ENCODE data around the gene TSPAN15. TPM values are rescaled to one million over a fixed set of nuclear protein-coding genes. Genes with fewer than 3 reads are reported as not detected.

TSPAN15 gene
- total and polyA plus RNA-seq, 2 experiments from 2014 or later, result 6.6 to 10.1 TPM

DNA sequence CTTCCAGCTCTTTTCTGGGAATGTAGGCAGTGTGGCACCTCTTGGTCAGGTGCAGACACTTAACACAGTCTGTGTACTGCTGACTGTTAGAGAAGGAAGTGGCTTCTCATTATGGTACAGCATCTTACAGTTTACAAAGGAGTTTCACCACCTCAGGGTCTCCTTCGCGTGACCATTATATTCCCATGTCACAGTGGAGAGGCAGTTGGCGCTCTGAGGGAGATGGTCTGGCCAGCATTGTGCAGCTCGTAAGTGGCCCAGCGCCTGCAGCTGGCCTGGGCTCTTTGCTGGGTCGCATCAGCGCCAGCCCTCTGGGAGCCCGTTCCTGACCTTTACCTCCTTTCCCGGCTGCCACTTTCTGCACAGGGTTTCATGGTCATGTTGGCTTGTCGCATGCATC, 15.4 kb downstream of the TSPAN15 start:
- Histone ChIP-seq H3F3A (replicated peaks; ENCODE audit: low read depth) (no peaks in the 10 kb centered on the region), H3K4me2 (no peak overlapping the region), H3K4me1 (ENCODE audit: insufficient read depth) (peaks cover 13% of the 10 kb centered on the region), H4K20me1 (replicated peaks; ENCODE audit: insufficient read depth) (no peaks in the 10 kb centered on the region), H3K9me2 (ENCODE audit: insufficient read depth) (no peaks in the 10 kb centered on the region), H3K79me2 (replicated peaks; ENCODE audit: insufficient read depth) (no peaks in the 10 kb centered on the region), H2AFZ (no peak overlapping the region), H3K27ac (ENCODE audit: low read depth) (no peak overlapping the region), H3K36me3 (ENCODE audit: insufficient read depth) (no peaks in the 10 kb centered on the region), H3K4me3 (no peak overlapping the region), H3K27me3 (ENCODE audit: insufficient read depth) (no peaks in the 10 kb centered on the region)
- H3K27me3 Mint-ChIP-seq (ENCODE audit: insufficient read depth, low read depth, poor library complexity), result peaks cover 6% of the 10 kb centered on the region
- H3K9me3 Mint-ChIP-seq, result no peaks in the 10 kb centered on the region
- DNase-seq (ENCODE audit: low spot score), result no peak
- H3K27ac Mint-ChIP-seq, result no peak overlapping the region
- no peak for TF ChIP-seq ZNF114 (CRISPR knock-in tag; IDR thresholded peaks at IDR 0.05)
- TF ChIP-seq, protein P1, sequence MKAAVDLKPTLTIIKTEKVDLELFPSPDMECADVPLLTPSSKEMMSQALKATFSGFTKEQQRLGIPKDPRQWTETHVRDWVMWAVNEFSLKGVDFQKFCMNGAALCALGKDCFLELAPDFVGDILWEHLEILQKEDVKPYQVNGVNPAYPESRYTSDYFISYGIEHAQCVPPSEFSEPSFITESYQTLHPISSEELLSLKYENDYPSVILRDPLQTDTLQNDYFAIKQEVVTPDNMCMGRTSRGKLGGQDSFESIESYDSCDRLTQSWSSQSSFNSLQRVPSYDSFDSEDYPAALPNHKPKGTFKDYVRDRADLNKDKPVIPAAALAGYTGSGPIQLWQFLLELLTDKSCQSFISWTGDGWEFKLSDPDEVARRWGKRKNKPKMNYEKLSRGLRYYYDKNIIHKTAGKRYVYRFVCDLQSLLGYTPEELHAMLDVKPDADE (IDR thresholded peaks at IDR 0.05), result no peak
- TF ChIP-seq JUNB (IDR thresholded peaks at IDR 0.05; ENCODE audit: unreplicated experiment), result no peak
- no peak for TF ChIP-seq ZNF331 (CRISPR knock-in tag; IDR thresholded peaks at IDR 0.05; ENCODE audit: low read depth)
- no peak for TF ChIP-seq EZH2 (IDR thresholded peaks at IDR 0.05; ENCODE audit: low read depth, unreplicated experiment)
- TF ChIP-seq ZNF462 (CRISPR knock-in tag; IDR thresholded peaks at IDR 0.05), result no peak
- no peak for TF ChIP-seq NANOG (IDR thresholded peaks at IDR 0.05; ENCODE audit: borderline replicate concordance)
- TF ChIP-seq POLR2AphosphoS5 (IDR thresholded peaks at IDR 0.05; ENCODE audit: low read depth), result no peak
- no peak for TF ChIP-seq CREB1 (CRISPR knock-in tag; IDR thresholded peaks at IDR 0.05; ENCODE audit: low read depth)
- no peak for TF ChIP-seq STAT1 (IDR thresholded peaks at IDR 0.05; ENCODE audit: unreplicated experiment)
- TF ChIP-seq EZH2phosphoT487 (IDR thresholded peaks at IDR 0.05; ENCODE audit: unreplicated experiment), result no peak
- TF ChIP-seq, protein P2, sequence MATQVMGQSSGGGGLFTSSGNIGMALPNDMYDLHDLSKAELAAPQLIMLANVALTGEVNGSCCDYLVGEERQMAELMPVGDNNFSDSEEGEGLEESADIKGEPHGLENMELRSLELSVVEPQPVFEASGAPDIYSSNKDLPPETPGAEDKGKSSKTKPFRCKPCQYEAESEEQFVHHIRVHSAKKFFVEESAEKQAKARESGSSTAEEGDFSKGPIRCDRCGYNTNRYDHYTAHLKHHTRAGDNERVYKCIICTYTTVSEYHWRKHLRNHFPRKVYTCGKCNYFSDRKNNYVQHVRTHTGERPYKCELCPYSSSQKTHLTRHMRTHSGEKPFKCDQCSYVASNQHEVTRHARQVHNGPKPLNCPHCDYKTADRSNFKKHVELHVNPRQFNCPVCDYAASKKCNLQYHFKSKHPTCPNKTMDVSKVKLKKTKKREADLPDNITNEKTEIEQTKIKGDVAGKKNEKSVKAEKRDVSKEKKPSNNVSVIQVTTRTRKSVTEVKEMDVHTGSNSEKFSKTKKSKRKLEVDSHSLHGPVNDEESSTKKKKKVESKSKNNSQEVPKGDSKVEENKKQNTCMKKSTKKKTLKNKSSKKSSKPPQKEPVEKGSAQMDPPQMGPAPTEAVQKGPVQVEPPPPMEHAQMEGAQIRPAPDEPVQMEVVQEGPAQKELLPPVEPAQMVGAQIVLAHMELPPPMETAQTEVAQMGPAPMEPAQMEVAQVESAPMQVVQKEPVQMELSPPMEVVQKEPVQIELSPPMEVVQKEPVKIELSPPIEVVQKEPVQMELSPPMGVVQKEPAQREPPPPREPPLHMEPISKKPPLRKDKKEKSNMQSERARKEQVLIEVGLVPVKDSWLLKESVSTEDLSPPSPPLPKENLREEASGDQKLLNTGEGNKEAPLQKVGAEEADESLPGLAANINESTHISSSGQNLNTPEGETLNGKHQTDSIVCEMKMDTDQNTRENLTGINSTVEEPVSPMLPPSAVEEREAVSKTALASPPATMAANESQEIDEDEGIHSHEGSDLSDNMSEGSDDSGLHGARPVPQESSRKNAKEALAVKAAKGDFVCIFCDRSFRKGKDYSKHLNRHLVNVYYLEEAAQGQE (IDR thresholded peaks at IDR 0.05; ENCODE audit: unreplicated experiment), result no peak
- TF ChIP-seq CTCF (conservative IDR thresholded peaks at IDR 0.05; ENCODE audit: low read depth in 2 of 2), result no peak
- H3K4me1 Mint-ChIP-seq, result peaks cover 12% of the 10 kb centered on the region
- no peak for ATAC-seq
- H3K36me3 Mint-ChIP-seq (ENCODE audit: low read depth), result no peaks in the 10 kb centered on the region
- no peak overlapping the region for H3K4me3 Mint-ChIP-seq

Data from GM23338 (cell line).